ENCODE measurements around the gene DIPK1C. TPM values are rescaled to one million over a fixed set of nuclear protein-coding genes. Genes with fewer than 3 reads are reported as not detected.

DIPK1C gene
- total and polyA plus RNA-seq, 2 donors (not counting 1 experiment from before 2014, with no cell fraction given): not detected

DNA sequence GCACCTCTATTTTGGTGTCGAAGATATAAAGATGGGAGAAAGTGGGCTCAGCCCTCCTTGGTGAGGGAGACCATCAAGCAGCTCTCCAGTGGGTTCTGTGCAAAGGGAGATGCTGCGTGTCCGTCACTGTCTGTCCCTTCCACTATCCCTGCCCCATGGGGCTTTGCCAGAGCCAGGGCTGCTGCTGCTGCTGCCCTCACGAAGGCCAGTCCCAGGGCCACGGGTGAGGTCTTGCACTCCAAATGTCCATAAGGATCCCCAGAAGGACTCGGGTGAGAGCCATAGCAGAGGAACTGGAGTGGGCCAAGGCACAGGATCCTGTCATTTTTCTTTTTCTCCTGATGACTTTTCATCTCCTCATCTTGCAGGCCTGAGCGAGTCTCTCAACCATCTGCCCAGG lies 3.7 kb upstream of the DIPK1C start:
- DNase-seq (no peak), ATAC-seq (ENCODE audit: low read depth) (no peak)
- H3K4me1 Mint-ChIP-seq: peaks cover 7% of the 10 kb centered on the region
- Histone ChIP-seq H3K27me3 (replicated peaks in 1 of 4; ENCODE audit: control extremely low read depth in 1 of 4, control insufficient read depth in 3 of 4, insufficient read depth in 4 of 4, low read length in 3 of 4) (peaks cover 0 to 38% (median 2%) of the 10 kb centered on the region in 4 experiments), H3K4me2 (replicated peaks; ENCODE audit: low read depth, low read length, poor library complexity, severe bottlenecking) (no peak overlapping the region), H4K20me1 (ENCODE audit: control insufficient read depth, insufficient read depth, low read length, poor library complexity, severe bottlenecking) (no peaks in the 10 kb centered on the region), H3K79me2 (ENCODE audit: control insufficient read depth, insufficient read depth, low read length) (no peaks in the 10 kb centered on the region), H3K27ac (ENCODE audit: low read length in 2 of 2) (no peak overlapping the region), H3K4me3 (ENCODE audit: control extremely low read depth in 1 of 5, extremely low read depth in 1 of 5, insufficient read depth in 1 of 5, low read depth in 2 of 5, low read length in 4 of 5) (no peak overlapping the region), H3K9me3 (ENCODE audit: control extremely low read depth in 1 of 3, control insufficient read depth in 2 of 3, insufficient read depth in 1 of 3, low read length in 2 of 3) (no peaks in the 10 kb centered on the region), H3K4me1 (ENCODE audit: control insufficient read depth in 2 of 2, insufficient read depth in 2 of 2, low read length in 2 of 2) (peaks cover 7 to 9% of the 10 kb centered on the region in 2 donors), H3K36me3 (replicated peaks in 1 of 2; ENCODE audit: control extremely low read depth in 1 of 2, control insufficient read depth in 1 of 2, extremely low read depth in 1 of 2, insufficient read depth in 2 of 2, low read length in 1 of 2) (no peaks in the 10 kb centered on the region), H2AFZ (ENCODE audit: insufficient read depth, low read depth, low read length, poor library complexity, severe bottlenecking) (no peak overlapping the region), H3K9ac (ENCODE audit: low read length) (no peak overlapping the region)
- CTCF ChIA-PET: no interaction called here
- intact Hi-C loops (cut with micrococcal nuclease): no loop called here
- no peak overlapping the region for H3K27ac Mint-ChIP-seq
- no peak for TF ChIP-seq EZH2 (IDR thresholded peaks at IDR 0.05; ENCODE audit: borderline replicate concordance, insufficient read depth, low read depth, low read length, poor library complexity, severe bottlenecking)
- TF ChIP-seq, protein P1, sequence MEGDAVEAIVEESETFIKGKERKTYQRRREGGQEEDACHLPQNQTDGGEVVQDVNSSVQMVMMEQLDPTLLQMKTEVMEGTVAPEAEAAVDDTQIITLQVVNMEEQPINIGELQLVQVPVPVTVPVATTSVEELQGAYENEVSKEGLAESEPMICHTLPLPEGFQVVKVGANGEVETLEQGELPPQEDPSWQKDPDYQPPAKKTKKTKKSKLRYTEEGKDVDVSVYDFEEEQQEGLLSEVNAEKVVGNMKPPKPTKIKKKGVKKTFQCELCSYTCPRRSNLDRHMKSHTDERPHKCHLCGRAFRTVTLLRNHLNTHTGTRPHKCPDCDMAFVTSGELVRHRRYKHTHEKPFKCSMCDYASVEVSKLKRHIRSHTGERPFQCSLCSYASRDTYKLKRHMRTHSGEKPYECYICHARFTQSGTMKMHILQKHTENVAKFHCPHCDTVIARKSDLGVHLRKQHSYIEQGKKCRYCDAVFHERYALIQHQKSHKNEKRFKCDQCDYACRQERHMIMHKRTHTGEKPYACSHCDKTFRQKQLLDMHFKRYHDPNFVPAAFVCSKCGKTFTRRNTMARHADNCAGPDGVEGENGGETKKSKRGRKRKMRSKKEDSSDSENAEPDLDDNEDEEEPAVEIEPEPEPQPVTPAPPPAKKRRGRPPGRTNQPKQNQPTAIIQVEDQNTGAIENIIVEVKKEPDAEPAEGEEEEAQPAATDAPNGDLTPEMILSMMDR (IDR thresholded peaks at IDR 0.05): no peak
- peaks cover 25% of the 10 kb centered on the region for H3K27me3 Mint-ChIP-seq
- no peak overlapping the region for H3K4me3 Mint-ChIP-seq
- H3K9me3 Mint-ChIP-seq (ENCODE audit: insufficient read depth): no peaks in the 10 kb centered on the region
- WGBS (ENCODE audit: insufficient coverage): 100% methylated on average over 4 of the region's 7 CpGs
- POLR2A ChIA-PET: no interaction called here

DNA sequence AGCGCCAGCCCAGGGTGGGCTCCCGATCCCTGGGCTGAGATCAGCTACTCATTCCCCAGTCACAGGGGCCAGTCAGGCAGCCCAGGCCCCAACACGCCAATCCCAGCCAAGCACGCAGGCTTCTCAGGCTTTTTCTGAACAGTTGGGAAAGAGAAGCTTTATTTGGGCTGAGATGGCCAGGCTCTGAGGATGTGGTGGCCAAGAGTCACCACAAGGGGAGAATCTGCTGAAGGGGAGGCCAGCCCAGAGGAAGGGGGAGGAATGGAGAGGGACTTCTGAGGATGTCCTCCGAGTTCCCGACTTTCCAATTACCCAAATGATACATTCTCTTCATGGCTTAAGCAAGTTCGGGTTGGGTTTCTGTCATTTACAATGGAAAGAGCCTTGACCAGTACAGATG lies 2.8 kb upstream of the DIPK1C start:
- TF ChIP-seq, protein P1 (IDR thresholded peaks at IDR 0.05): no peak
- TF ChIP-seq EZH2 (IDR thresholded peaks at IDR 0.05; ENCODE audit: borderline replicate concordance, insufficient read depth, low read depth, low read length, poor library complexity, severe bottlenecking): no peak
- Histone ChIP-seq H3K79me2 (ENCODE audit: control insufficient read depth, insufficient read depth, low read length) (no peaks in the 10 kb centered on the region), H2AFZ (ENCODE audit: insufficient read depth, low read depth, low read length, poor library complexity, severe bottlenecking) (no peak overlapping the region), H3K4me2 (replicated peaks; ENCODE audit: low read depth, low read length, poor library complexity, severe bottlenecking) (no peak overlapping the region), H3K9me3 (ENCODE audit: control extremely low read depth in 1 of 3, control insufficient read depth in 2 of 3, insufficient read depth in 1 of 3, low read length in 2 of 3) (no peaks in the 10 kb centered on the region), H3K4me1 (ENCODE audit: control insufficient read depth in 2 of 2, insufficient read depth in 2 of 2, low read length in 2 of 2) (peaks cover 7 to 9% of the 10 kb centered on the region in 2 donors), H3K9ac (ENCODE audit: low read length) (no peak overlapping the region), H4K20me1 (ENCODE audit: control insufficient read depth, insufficient read depth, low read length, poor library complexity, severe bottlenecking) (no peaks in the 10 kb centered on the region), H3K36me3 (replicated peaks in 1 of 2; ENCODE audit: control extremely low read depth in 1 of 2, control insufficient read depth in 1 of 2, extremely low read depth in 1 of 2, insufficient read depth in 2 of 2, low read length in 1 of 2) (no peaks in the 10 kb centered on the region), H3K4me3 (ENCODE audit: control extremely low read depth in 1 of 5, extremely low read depth in 1 of 5, insufficient read depth in 1 of 5, low read depth in 2 of 5, low read length in 4 of 5) (no peak overlapping the region), H3K27ac (ENCODE audit: low read length in 2 of 2) (no peak overlapping the region), H3K27me3 (replicated peaks in 1 of 4; ENCODE audit: control extremely low read depth in 1 of 4, control insufficient read depth in 3 of 4, insufficient read depth in 4 of 4, low read length in 3 of 4) (peaks cover 0 to 44% (median 3%) of the 10 kb centered on the region in 4 experiments)
- H3K9me3 Mint-ChIP-seq (ENCODE audit: insufficient read depth): no peaks in the 10 kb centered on the region
- ChIA-PET POLR2A (no interaction called here), CTCF (no interaction called here)
- H3K4me3 Mint-ChIP-seq: no peak overlapping the region
- peaks cover 22% of the 10 kb centered on the region for H3K27me3 Mint-ChIP-seq
- intact Hi-C loops (cut with micrococcal nuclease): no loop called here
- WGBS (ENCODE audit: insufficient coverage): 66% methylated on average over 4 of the region's 7 CpGs
- H3K27ac Mint-ChIP-seq: no peak overlapping the region
- peaks cover 7% of the 10 kb centered on the region for H3K4me1 Mint-ChIP-seq
- ATAC-seq (ENCODE audit: low read depth) (no peak), DNase-seq (no peak)

All from B cell (primary cell).